H1 (cell line): ENCODE measurements around the gene CREBBP. TPM values are rescaled to one million over a fixed set of nuclear protein-coding genes. Genes with fewer than 3 reads are reported as not detected.

Experiments
- CTCF ChIA-PET: fragments of 300-600 bp; sonication (Branson Sonifier 250); formaldehyde crosslinking; loops from one replicate; lab custom pipeline; 2021; ENCODE audit not compliant: partially characterized antibody; lab: Charles Lee
- POLR2A ChIA-PET: fragments of 300-600 bp; sonication (Branson Sonifier 250); formaldehyde crosslinking; loops from one replicate; lab custom pipeline; 2021; ENCODE audit warnings: inconsistent platforms; ENCODE audit not compliant: partially characterized antibody; lab: Charles Lee
- DNase-seq, 2 experiments: peaks; one replicate each; pipeline versions ENCODE4 v3.0.0 to v3.0.0-alpha.2; 2010 to 2022; ENCODE audit warnings: low spot score in 2 of 2, low read depth in 1 of 2, mixed read lengths in 1 of 2
- FAIRE-seq: peaks from 2 replicates; lab custom pipeline; 2011; peaks lifted over from hg19 to GRCh38; lab: Jason Lieb, UNC
- H2AFZ ChIP-seq: 2 replicates; pipeline ENCODE4 v1.8.1; 2012; ENCODE audit warnings: low read length, inconsistent platforms
- H2AK5ac ChIP-seq: 2 replicates; pipeline ENCODE4 v1.6.1; 2013; ENCODE audit warnings: low read depth, low read length
- H2BK120ac ChIP-seq: replicated peaks from 2 replicates; pipeline ENCODE3; 2013; ENCODE audit warnings: low read depth, low read length, inconsistent platforms
- H2BK12ac ChIP-seq: 2 replicates; pipeline ENCODE4 v1.6.1; 2013; ENCODE audit warnings: low read depth, low read length
- H2BK15ac ChIP-seq: 2 replicates; pipeline ENCODE4 v1.6.1; 2013; ENCODE audit warnings: low read length
- H2BK20ac ChIP-seq: 2 replicates; pipeline ENCODE4 v1.6.1; 2013; ENCODE audit warnings: low read length
- H2BK5ac ChIP-seq: 2 replicates; pipeline ENCODE4 v1.6.1; 2013; ENCODE audit warnings: low read depth, low read length
- H3K14ac ChIP-seq: 2 replicates; pipeline ENCODE4 v1.6.1; 2013; ENCODE audit warnings: inconsistent platforms; ENCODE audit not compliant: insufficient read length
- H3K18ac ChIP-seq: 2 replicates; pipeline ENCODE4 v1.6.1; 2013; ENCODE audit warnings: low read length; ENCODE audit errors: extremely low read depth
- H3K23ac ChIP-seq: 2 replicates; pipeline ENCODE4 v1.6.1; 2013; ENCODE audit warnings: inconsistent platforms; ENCODE audit not compliant: insufficient read length
- H3K23me2 ChIP-seq: 2 replicates; pipeline ENCODE4 v1.6.1; 2013; ENCODE audit warnings: low read depth, low read length
- H3K27ac ChIP-seq: 2 replicates; pipeline ENCODE4 v1.6.1; 2011; ENCODE audit warnings: low read depth, low read length, inconsistent platforms
- H3K27me3 ChIP-seq, 4 experiments: replicated peaks in 1 of 4; 1 replicate in 1 of 4; 2 replicates in 3 of 4; pipeline versions ENCODE4 v1.6.1 to v1.8.1; 2011 to 2013; ENCODE audit warnings: low read length in 3 of 4, mild to moderate bottlenecking in 3 of 4, inconsistent platforms in 2 of 4, mixed read lengths in 2 of 4, moderate library complexity in 1 of 4; ENCODE audit not compliant: control insufficient read depth in 3 of 4, insufficient read depth in 3 of 4; ENCODE audit errors: extremely low read depth in 1 of 4
- H3K36me3 ChIP-seq, 4 experiments: 2 replicates each; pipeline versions ENCODE4 v1.6.1 to v1.8.1; 2011 to 2013; ENCODE audit warnings: mild to moderate bottlenecking in 4 of 4, low read length in 3 of 4, moderate library complexity in 2 of 4, control low read depth in 1 of 4, inconsistent platforms in 1 of 4; ENCODE audit not compliant: insufficient read depth in 4 of 4, control insufficient read depth in 2 of 4
- H3K4ac ChIP-seq: replicated peaks from 2 replicates; pipeline ENCODE3; 2013; ENCODE audit warnings: low read length, low read depth, mixed read lengths, inconsistent platforms; ENCODE audit not compliant: insufficient read length
- H3K4me1 ChIP-seq, 4 experiments: replicated peaks in 1 of 4; 1 replicate in 1 of 4; 2 replicates in 3 of 4; pipeline versions ENCODE4 v1.6.1 to v1.8.1; 2011 to 2013; ENCODE audit warnings: low read length in 3 of 4, inconsistent platforms in 2 of 4, mixed read lengths in 1 of 4; ENCODE audit not compliant: insufficient read depth in 4 of 4, control insufficient read depth in 3 of 4
- H3K4me2 ChIP-seq, 2 experiments: 2 replicates each; pipeline versions ENCODE4 v1.6.1 to v1.8.1; 2011 to 2013; ENCODE audit warnings: low read depth in 2 of 2, low read length in 2 of 2, control low read depth in 1 of 2, inconsistent platforms in 1 of 2, mild to moderate bottlenecking in 1 of 2; ENCODE audit not compliant: insufficient read depth in 1 of 2
- H3K4me3 ChIP-seq, 4 experiments: fragments of 200-600, 300-600 bp in 1 of 4; sonication (generic), shearing (Covaris generic), sonication (Bioruptor Twin) in 1 of 4; 2 replicates each; pipeline versions ENCODE4 v1.5.1 to v1.8.1; 2011 to 2016; ENCODE audit warnings: low read length in 4 of 4, low read depth in 3 of 4, control low read depth in 2 of 4, inconsistent platforms in 2 of 4, mild to moderate bottlenecking in 2 of 4, mixed read lengths in 1 of 4, moderate library complexity in 1 of 4; ENCODE audit not compliant: insufficient read depth in 2 of 4; ENCODE audit errors: extremely low read depth in 1 of 4
- H3K56ac ChIP-seq: replicated peaks from 2 replicates; pipeline ENCODE3; 2013; ENCODE audit warnings: low read depth, mild to moderate bottlenecking, mixed read lengths, low read length, inconsistent platforms; ENCODE audit not compliant: insufficient read length
- H3K79me1 ChIP-seq: 2 replicates; pipeline ENCODE4 v1.6.1; 2013; ENCODE audit warnings: low read depth, low read length, control low read depth
- H3K79me2 ChIP-seq, 2 experiments: 2 replicates each; pipeline versions ENCODE4 v1.6.1 to v1.8.1; 2012 to 2013; ENCODE audit warnings: low read length in 2 of 2, mild to moderate bottlenecking in 2 of 2, inconsistent platforms in 1 of 2; ENCODE audit not compliant: insufficient read depth in 2 of 2, control insufficient read depth in 1 of 2
- H3K9ac ChIP-seq, 4 experiments: replicated peaks in 1 of 4; 1 replicate in 1 of 4; 2 replicates in 3 of 4; pipeline versions ENCODE4 v1.6.1 to v1.8.1; 2011 to 2013; ENCODE audit warnings: low read depth in 3 of 4, low read length in 3 of 4, control low read depth in 2 of 4, mild to moderate bottlenecking in 2 of 4, moderate library complexity in 2 of 4, inconsistent platforms in 1 of 4; ENCODE audit errors: extremely low read depth in 1 of 4
- H3K9me3 ChIP-seq, 2 experiments: 2 replicates each; pipeline versions ENCODE4 v1.6.1 to v1.8.1; 2012 to 2013; ENCODE audit warnings: mild to moderate bottlenecking in 2 of 2, moderate library complexity in 2 of 2, control low read depth in 1 of 2, inconsistent platforms in 1 of 2, low read depth in 1 of 2, low read length in 1 of 2, mixed read lengths in 1 of 2; ENCODE audit not compliant: insufficient read depth in 2 of 2
- H4K20me1 ChIP-seq, 2 experiments: replicated peaks in 1 of 2; 2 replicates each; pipeline versions ENCODE3 to v1.8.1; 2011 to 2013; ENCODE audit warnings: inconsistent platforms in 2 of 2, low read length in 2 of 2, mild to moderate bottlenecking in 1 of 2; ENCODE audit not compliant: insufficient read depth in 2 of 2, control insufficient read depth in 1 of 2
- H4K5ac ChIP-seq: 2 replicates; pipeline ENCODE4 v1.6.1; 2013; ENCODE audit warnings: low read length, low read depth, mixed read lengths, inconsistent platforms; ENCODE audit not compliant: insufficient read length
- H4K8ac ChIP-seq: 2 replicates; pipeline ENCODE4 v1.8.0; 2013; ENCODE audit warnings: mild to moderate bottlenecking, moderate library complexity, low read length, inconsistent platforms; ENCODE audit not compliant: insufficient read depth; ENCODE audit errors: extremely low read depth
- H4K91ac ChIP-seq: replicated peaks from 2 replicates; pipeline ENCODE3; 2013; ENCODE audit warnings: low read length, mixed read lengths, inconsistent platforms; ENCODE audit not compliant: insufficient read length
- ATF2 ChIP-seq: IDR thresholded peaks from 2 replicates; pipeline ENCODE4 v1.6.1; 2012; ENCODE audit warnings: low read length, inconsistent platforms
- CHD1 ChIP-seq: IDR thresholded peaks from 2 replicates; pipeline ENCODE4 v1.6.1; 2012; ENCODE audit warnings: low read depth, low read length, improper control_type of control experiment
- CREB1 ChIP-seq: IDR thresholded peaks from 2 replicates; pipeline ENCODE4 v1.6.1; 2012; ENCODE audit warnings: inconsistent platforms
- E2F6 ChIP-seq: IDR thresholded peaks from 2 replicates; pipeline ENCODE4 v1.6.1; 2012; ENCODE audit warnings: inconsistent platforms
- JUND ChIP-seq: IDR thresholded peaks from 2 replicates; pipeline ENCODE4 v1.6.1; 2011; ENCODE audit warnings: mild to moderate bottlenecking, improper control_type of control experiment, low read length
- MAX ChIP-seq: IDR thresholded peaks from 2 replicates; pipeline ENCODE4 v1.6.1; 2012; ENCODE audit warnings: inconsistent platforms
- RAD21 ChIP-seq, 2 experiments: IDR thresholded peaks in 1 of 2; conservative IDR thresholded peaks in 1 of 2; 2 replicates each; pipeline ENCODE4 v1.6.1; 2011; ENCODE audit warnings: low read depth in 2 of 2, low read length in 2 of 2, improper control_type of control experiment in 1 of 2, inconsistent platforms in 1 of 2, mild to moderate bottlenecking in 1 of 2, moderate library complexity in 1 of 2
- SIX5 ChIP-seq: IDR thresholded peaks from 2 replicates; pipeline ENCODE4 v1.6.1; 2011; ENCODE audit warnings: mild to moderate bottlenecking, low read depth, low read length
- YY1 ChIP-seq: IDR thresholded peaks from 2 replicates; pipeline ENCODE4 v1.6.1; 2011; ENCODE audit warnings: low read depth, mild to moderate bottlenecking, low read length
- WGBS, 2 experiments: shearing (Covaris generic) in 1 of 2; methylation state at CpG; one replicate each; pipeline versions ENCODE4 v1.1.6 to v1.1.7; 2013 to 2015; ENCODE audit warnings: low lambda C conversion rate in 2 of 2, mixed read lengths in 2 of 2, inconsistent platforms in 1 of 2, low coverage in 1 of 2, missing lambda C conversion rate in 1 of 2; ENCODE audit not compliant: insufficient replicate concordance in 2 of 2, insufficient coverage in 1 of 2, insufficient read length in 1 of 2; ENCODE audit errors: extremely low coverage in 1 of 2, missing lambda C conversion rate in 1 of 2; 5-methylcytosine and 5-hydroxymethylcytosine counted together
- polyA plus RNA-seq, 7 experiments: library from polyadenylated mRNA; depleted of rRNA in 3 of 7; stranded (reverse) in 5 of 7; unstranded in 2 of 7; fragments of >200 nt in 5 of 7; fragments of 200-250 nt in 2 of 7; gene quantifications; 1 replicate in 5 of 7; 2 replicates in 1 of 7; 4 replicates in 1 of 7; pipeline versions ENCODE4 v1.2.1 to v1.2.3, GENCODE V29; 2011 to 2013; ENCODE audit warnings: missing spikeins in 2 of 7, mixed read lengths in 2 of 7
- total RNA-seq: library from RNA; stranded (reverse); fragmentation: NEBNext Ultra II Directional; extraction: Animal tissue kit (Norgen Biotek cat#: 25700); gene quantifications from 2 replicates; pipeline ENCODE4 v1.2.1, GENCODE V29; 2021

CREBBP gene
- total and polyA plus RNA-seq, 2 of the 8 experiments (the other 6 are each of a cell fraction or from before 2014, with no cell fraction given), result 10.0 to 60.1 TPM

- no peak overlapping the region for H2BK20ac ChIP-seq
- FAIRE-seq, result no peak
- no peak for TF ChIP-seq CHD1
- TF ChIP-seq CREB1, result 0 out of 2 replicates have a peak, but pooled peaks have one; percentile 27
- TF ChIP-seq RAD21 (IDR thresholded peaks at IDR 0.05 in 1 of 2, conservative IDR thresholded peaks at IDR 0.05 in 1 of 2; ENCODE audit: low read depth in 2 of 2, low read length in 2 of 2), result peak; percentile 82 to 83
- TF ChIP-seq YY1, result peak; percentile 69; the same call in 1 of the 2 replicates
- peak; percentile 57; the same call in 1 of the 2 replicates for TF ChIP-seq E2F6
- 0 out of 2 replicates have a peak, but pooled peaks have one; percentile 45 for TF ChIP-seq ATF2
- peak; percentile 51; the same call in 1 of the 2 replicates for TF ChIP-seq MAX
- no peak for TF ChIP-seq SIX5
- 0 out of 2 replicates have a peak, but pooled peaks have one; percentile 38 for TF ChIP-seq JUND
These were observed 190.0 kb downstream of the CREBBP start for GRCh38 chr16:3690470-3690928.

More at GRCh38 chr16:3690470-3690928, 190.0 kb downstream of the CREBBP start:
- Histone ChIP-seq H3K4me1 (no peaks in the 10 kb centered on the region), H2BK120ac (no peak overlapping the region), H3K79me2 (peaks cover 0 to 18% of the 10 kb centered on the region in 2 experiments; a peak in 3 of 4 replicates), H3K9me3 (no peaks in the 10 kb centered on the region), H2AK5ac (no peak overlapping the region), H3K23ac (no peak overlapping the region), H4K91ac (no peak overlapping the region), H3K9ac (no peak overlapping the region), H3K23me2 (no peaks in the 10 kb centered on the region), H2AFZ (no peak overlapping the region), H4K20me1 (peaks cover 9 to 11% of the 10 kb centered on the region in 2 experiments), H2BK15ac (no peak overlapping the region), H3K36me3 (peaks cover 18 to 39% (median 28%) of the 10 kb centered on the region in 4 experiments), H3K56ac (no peak overlapping the region), H2BK5ac (peak overlapping the region; percentile 60; the same call in 1 of the 2 replicates), H3K27ac (no peak overlapping the region), H3K18ac (no peak overlapping the region), H3K14ac (no peak overlapping the region), H3K27me3 (no peaks in the 10 kb centered on the region), H2BK12ac (no peak overlapping the region), H3K79me1 (peaks cover 2% of the 10 kb centered on the region; the same call in 1 of the 2 replicates), H3K4me2 (no peak overlapping the region), H3K4me3 (no peak overlapping the region), H3K4ac (no peak overlapping the region), H4K8ac (no peak overlapping the region), H4K5ac (no peak overlapping the region)
- CTCF ChIA-PET, result interaction anchor here (0.8 to 3.1 kb wide), 20 partner anchors 9 to 143 kb away, joined by 3 to 28 read pairs (median 4); no protein-coding TSS in a partner anchor
- WGBS, 2 experiments, result 71% methylated on average over 18 of the region's 18 CpGs; no CpG with 5 or more reads in 1 of the 2 experiments
- POLR2A ChIA-PET, result interaction anchor here (1.2 to 2.0 kb wide), 2 partner anchors 14 to 27 kb away, joined by 3 to 5 read pairs; partner anchors contain the start of gene TRAP1
- peak; percentile 78 to 95 for DNase-seq
